CD1c-positive myeloid dendritic cell (primary cell): Measurements from ENCODE around the gene MED1.
A peak's percentile ranks its signal among the peaks of the same experiment; 100 is the strongest.
"Not testable (repeated sequence)": the region's sequence is repeated elsewhere in the genome, so short reads cannot be mapped to it uniquely, and the experiment has no call there.

Source experiments
- DNase-seq: peaks from one replicate; pipeline ENCODE4 v3.0.0-alpha.2; 2016; ENCODE audit errors: extremely low spot score

MED1 gene

GRCh38 chr17:39450847-39451581 is at the start of gene MED1:
MED1 (minus strand) TSS chr17:39451263; CDS start chr17:39451062, 201 bp downstream.
- peak; percentile 99 for DNase-seq

- DNase-seq: not testable (repeated sequence)
Observed at GRCh38 chr17:39496921-39497320, 45.9 kb upstream of the MED1 start.

GRCh38 chr17:39487946-39488345 is 36.9 kb upstream of the MED1 start:
- no peak for DNase-seq

GRCh38 chr17:39487490-39487889 is 36.4 kb upstream of the MED1 start:
- DNase-seq: not testable (repeated sequence)

GRCh38 chr17:39486242-39486641 is 35.2 kb upstream of the MED1 start:
- peak; percentile 4 for DNase-seq

GRCh38 chr17:39485555-39485954 is 34.5 kb upstream of the MED1 start:
- no peak for DNase-seq

GRCh38 chr17:39484178-39484577 is 33.1 kb upstream of the MED1 start:
- DNase-seq: no peak

- no peak for DNase-seq
Observed at GRCh38 chr17:39483506-39483905, 32.4 kb upstream of the MED1 start.

- DNase-seq: not testable (repeated sequence)
Observed at GRCh38 chr17:39479631-39480030, 28.6 kb upstream of the MED1 start.

GRCh38 chr17:39473310-39473709 is 22.2 kb upstream of the MED1 start:
- no peak for DNase-seq

- DNase-seq: not testable (repeated sequence)
Observed at GRCh38 chr17:39468610-39469009, 17.5 kb upstream of the MED1 start.

- DNase-seq: not testable (repeated sequence)
Observed at GRCh38 chr17:39464639-39465181, 13.6 kb upstream of the MED1 start.

GRCh38 chr17:39462631-39463375 is 11.7 kb upstream of the MED1 start:
- DNase-seq: peak; percentile 43

GRCh38 chr17:39461926-39462569 is 11.0 kb upstream of the MED1 start:
- no peak for DNase-seq

- peak; percentile 100 for DNase-seq
Observed at GRCh38 chr17:39461113-39461925, 10.3 kb upstream of the MED1 start, which contains the start of gene CDK12. CDK12 (plus strand) TSS chr17:39461486; CDS start chr17:39462072, 586 bp downstream.

GRCh38 chr17:39455919-39456318 is 4.9 kb upstream of the MED1 start:
- DNase-seq: no peak

GRCh38 chr17:39450051-39450450 is 1.0 kb downstream of the MED1 start:
- no peak for DNase-seq

- DNase-seq: no peak
Observed at GRCh38 chr17:39447561-39447960, 3.5 kb downstream of the MED1 start.

GRCh38 chr17:39443326-39443725 is 7.7 kb downstream of the MED1 start:
- DNase-seq: no peak

- DNase-seq: not testable (repeated sequence)
Observed at GRCh38 chr17:39439868-39440267, 11.2 kb downstream of the MED1 start.

- no peak for DNase-seq
Observed at GRCh38 chr17:39429600-39429999, 21.5 kb downstream of the MED1 start.
